Measurements from ENCODE around the gene MTMR11. TPM values are rescaled to one million over a fixed set of nuclear protein-coding genes. Genes with fewer than 3 reads are reported as not detected.

Gene MTMR11
- total and polyA plus RNA-seq, 9 of the 15 experiments (the other 6 are each of a cell fraction or from before 2014, with no cell fraction given): 0.09 to 1.6 (median 0.51) TPM

DNA sequence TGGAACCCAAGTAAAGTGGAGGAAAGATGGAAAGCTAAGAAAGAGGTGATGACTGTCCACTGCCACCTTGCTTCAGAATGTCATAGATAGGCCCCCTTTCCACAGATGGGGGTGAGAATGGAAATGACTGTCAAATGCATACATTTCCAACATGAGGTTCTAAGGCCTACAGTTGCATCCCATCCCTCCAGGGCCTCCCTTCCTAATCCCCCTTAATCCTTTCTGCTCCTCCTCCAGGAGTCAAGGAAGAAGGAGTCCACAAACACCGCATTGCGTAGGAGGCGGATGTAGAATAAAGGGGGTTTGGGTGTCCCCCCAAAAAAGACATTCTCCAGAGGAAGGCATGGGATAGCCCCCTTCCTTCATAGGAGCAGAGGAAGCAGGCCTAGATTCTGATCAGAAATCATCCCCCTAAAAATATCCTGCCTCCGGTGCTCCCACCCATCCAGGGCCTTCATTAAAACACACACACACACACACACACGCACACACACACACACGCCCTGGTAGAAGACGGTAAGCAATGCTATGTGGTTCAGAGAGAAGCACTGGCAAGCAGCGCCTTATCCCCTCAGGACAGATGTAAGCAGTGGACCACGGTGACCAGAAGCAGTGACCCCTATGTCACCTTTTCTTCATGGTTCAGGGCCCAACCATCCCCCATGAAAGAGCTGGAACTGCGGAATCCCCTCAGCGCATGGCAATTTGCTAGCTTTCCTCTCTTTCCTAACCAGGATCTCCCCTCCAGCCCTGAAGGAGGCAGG is 21.1 kb downstream of the MTMR11 start:
- intact Hi-C loops (cut with micrococcal nuclease) (no loop called here), in situ Hi-C loops (cut with MboI) (no loop called here)
- Histone ChIP-seq H3K9me3 (replicated peaks; ENCODE audit: control insufficient read depth, insufficient read depth, low read depth, low read length) (no peaks in the 10 kb centered on the region), H3K27ac (ENCODE audit: extremely low read depth, low read depth, low read length) (peak overlapping the region; percentile 73), H3K4me1 (replicated peaks in 1 of 2; ENCODE audit: control insufficient read depth in 2 of 2, insufficient read depth in 2 of 2, low read length in 2 of 2) (peaks cover 15 to 26% of the 10 kb centered on the region in 2 experiments), H3K79me2 (ENCODE audit: control insufficient read depth, insufficient read depth, low read length) (no peaks in the 10 kb centered on the region), H4K20me1 (replicated peaks; ENCODE audit: control insufficient read depth, insufficient read depth, low read length) (no peaks in the 10 kb centered on the region), H3K27me3 (ENCODE audit: control insufficient read depth in 2 of 2, insufficient read depth in 2 of 2, low read length in 2 of 2) (no peaks in the 10 kb centered on the region), H3K4me3 (no peak overlapping the region), H3K4me2 (ENCODE audit: insufficient read depth, low read length) (peak overlapping the region; percentile 50), H3K9ac (ENCODE audit: insufficient read depth in 1 of 2, low read depth in 2 of 2, low read length in 2 of 2) (peak overlapping the region; percentile 41 to 50; a peak in 3 of 4 replicates), H2AFZ (ENCODE audit: low read depth, low read length) (peak overlapping the region; percentile 94), H3K9me1 (ENCODE audit: control insufficient read depth, insufficient read depth, low read length) (no peaks in the 10 kb centered on the region), H3K36me3 (ENCODE audit: control insufficient read depth, insufficient read depth, low read length) (no peaks in the 10 kb centered on the region)
- peak; percentile 86 for FAIRE-seq
- CTCF ChIA-PET (ENCODE audit: low intra/inter-chr PET ratio): no interaction called here
- peak; percentile 39 to 81 (median 52) for DNase-seq (ENCODE audit: extremely low read depth in 1 of 4, low spot score in 3 of 4)
- BruUV-seq (replicated peaks): no TSS peak
- POLR2A ChIA-PET: interaction anchor here (0.8 to 3.3 kb wide), 5 partner anchors 9 to 28 kb away, joined by 3 to 31 read pairs (median 5); a partner anchor contains a TSS
- 37% methylated on average over 11 of the region's 11 CpGs for WGBS (ENCODE audit: insufficient coverage, low coverage, missing lambda C conversion rate)
- peak; percentile 71 for ATAC-seq
- TF ChIP-seq ZFX (CRISPR knock-in tag; IDR thresholded peaks at IDR 0.05) (peak; percentile 42), ARID1B (IDR thresholded peaks at IDR 0.05) (peak; percentile 60), ZBTB7A (IDR thresholded peaks at IDR 0.05; ENCODE audit: borderline replicate concordance, control insufficient read depth, low read depth, low read length) (0 out of 2 replicates have a peak, but pooled peaks have one; percentile 36), TAL1 (IDR thresholded peaks at IDR 0.05) (peak; percentile 36; the same call in 1 of the 2 replicates), CBFA2T3 (IDR thresholded peaks at IDR 0.05) (peak; percentile 78), TRIM24 (IDR thresholded peaks at IDR 0.05) (peak in 1 of 2 experiments; percentile 22; a peak in 1 of 4 replicates), CSDE1 (IDR thresholded peaks at IDR 0.05) (no peak), NR2C1 (IDR thresholded peaks at IDR 0.05) (peak; percentile 19; the same call in 1 of the 2 replicates), NR2C1 (tag; IDR thresholded peaks at IDR 0.05) (no peak), KDM1A (IDR thresholded peaks at IDR 0.05) (peak; percentile 57 to 71; a peak in 3 of 4 replicates), CREM (IDR thresholded peaks at IDR 0.05; ENCODE audit: low read depth) (peak; percentile 39; the same call in 1 of the 2 replicates), TEAD1 (CRISPR knock-in tag; IDR thresholded peaks at IDR 0.05) (0 out of 4 replicates have a peak, but pooled peaks of 1 of the 2 experiments have one; percentile 37), CHD1 (IDR thresholded peaks at IDR 0.05; ENCODE audit: low read length) (no peak)
- TF ChIP-seq, protein P1, sequence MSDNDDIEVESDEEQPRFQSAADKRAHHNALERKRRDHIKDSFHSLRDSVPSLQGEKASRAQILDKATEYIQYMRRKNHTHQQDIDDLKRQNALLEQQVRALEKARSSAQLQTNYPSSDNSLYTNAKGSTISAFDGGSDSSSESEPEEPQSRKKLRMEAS (CRISPR knock-in tag; IDR thresholded peaks at IDR 0.05): peak; percentile 57
- TF ChIP-seq, protein P2, sequence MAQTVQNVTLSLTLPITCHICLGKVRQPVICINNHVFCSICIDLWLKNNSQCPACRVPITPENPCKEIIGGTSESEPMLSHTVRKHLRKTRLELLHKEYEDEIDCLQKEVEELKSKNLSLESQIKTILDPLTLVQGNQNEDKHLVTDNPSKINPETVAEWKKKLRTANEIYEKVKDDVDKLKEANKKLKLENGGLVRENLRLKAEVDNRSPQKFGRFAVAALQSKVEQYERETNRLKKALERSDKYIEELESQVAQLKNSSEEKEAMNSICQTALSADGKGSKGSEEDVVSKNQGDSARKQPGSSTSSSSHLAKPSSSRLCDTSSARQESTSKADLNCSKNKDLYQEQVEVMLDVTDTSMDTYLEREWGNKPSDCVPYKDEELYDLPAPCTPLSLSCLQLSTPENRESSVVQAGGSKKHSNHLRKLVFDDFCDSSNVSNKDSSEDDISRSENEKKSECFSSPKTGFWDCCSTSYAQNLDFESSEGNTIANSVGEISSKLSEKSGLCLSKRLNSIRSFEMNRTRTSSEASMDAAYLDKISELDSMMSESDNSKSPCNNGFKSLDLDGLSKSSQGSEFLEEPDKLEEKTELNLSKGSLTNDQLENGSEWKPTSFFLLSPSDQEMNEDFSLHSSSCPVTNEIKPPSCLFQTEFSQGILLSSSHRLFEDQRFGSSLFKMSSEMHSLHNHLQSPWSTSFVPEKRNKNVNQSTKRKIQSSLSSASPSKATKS (CRISPR knock-in tag; IDR thresholded peaks at IDR 0.05): no peak
- TF ChIP-seq, protein P3, sequence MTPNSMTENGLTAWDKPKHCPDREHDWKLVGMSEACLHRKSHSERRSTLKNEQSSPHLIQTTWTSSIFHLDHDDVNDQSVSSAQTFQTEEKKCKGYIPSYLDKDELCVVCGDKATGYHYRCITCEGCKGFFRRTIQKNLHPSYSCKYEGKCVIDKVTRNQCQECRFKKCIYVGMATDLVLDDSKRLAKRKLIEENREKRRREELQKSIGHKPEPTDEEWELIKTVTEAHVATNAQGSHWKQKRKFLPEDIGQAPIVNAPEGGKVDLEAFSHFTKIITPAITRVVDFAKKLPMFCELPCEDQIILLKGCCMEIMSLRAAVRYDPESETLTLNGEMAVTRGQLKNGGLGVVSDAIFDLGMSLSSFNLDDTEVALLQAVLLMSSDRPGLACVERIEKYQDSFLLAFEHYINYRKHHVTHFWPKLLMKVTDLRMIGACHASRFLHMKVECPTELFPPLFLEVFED (CRISPR knock-in tag; conservative IDR thresholded peaks at IDR 0.05): 0 out of 2 replicates have a peak, but pooled peaks have one; percentile 36
- TF ChIP-seq, protein P4, sequence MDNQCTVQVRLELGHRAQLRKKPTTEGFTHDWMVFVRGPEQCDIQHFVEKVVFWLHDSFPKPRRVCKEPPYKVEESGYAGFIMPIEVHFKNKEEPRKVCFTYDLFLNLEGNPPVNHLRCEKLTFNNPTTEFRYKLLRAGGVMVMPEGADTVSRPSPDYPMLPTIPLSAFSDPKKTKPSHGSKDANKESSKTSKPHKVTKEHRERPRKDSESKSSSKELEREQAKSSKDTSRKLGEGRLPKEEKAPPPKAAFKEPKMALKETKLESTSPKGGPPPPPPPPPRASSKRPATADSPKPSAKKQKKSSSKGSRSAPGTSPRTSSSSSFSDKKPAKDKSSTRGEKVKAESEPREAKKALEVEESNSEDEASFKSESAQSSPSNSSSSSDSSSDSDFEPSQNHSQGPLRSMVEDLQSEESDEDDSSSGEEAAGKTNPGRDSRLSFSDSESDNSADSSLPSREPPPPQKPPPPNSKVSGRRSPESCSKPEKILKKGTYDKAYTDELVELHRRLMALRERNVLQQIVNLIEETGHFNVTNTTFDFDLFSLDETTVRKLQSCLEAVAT (IDR thresholded peaks at IDR 0.05): 0 out of 4 replicates have a peak, but pooled peaks of 1 of the 2 experiments have one; percentile 43

Measured in K562 (cell line).